ENCODE measurements around the gene CABYR. TPM values are rescaled to one million over a fixed set of nuclear protein-coding genes. Genes with fewer than 3 reads are reported as not detected.

CABYR gene
- 10.1 to 15.5 TPM (median 11.7 TPM) in 5 replicates for total RNA-seq (2022; extraction: Qiagen RNA extraction; ENCODE audit: low read depth)

DNA sequence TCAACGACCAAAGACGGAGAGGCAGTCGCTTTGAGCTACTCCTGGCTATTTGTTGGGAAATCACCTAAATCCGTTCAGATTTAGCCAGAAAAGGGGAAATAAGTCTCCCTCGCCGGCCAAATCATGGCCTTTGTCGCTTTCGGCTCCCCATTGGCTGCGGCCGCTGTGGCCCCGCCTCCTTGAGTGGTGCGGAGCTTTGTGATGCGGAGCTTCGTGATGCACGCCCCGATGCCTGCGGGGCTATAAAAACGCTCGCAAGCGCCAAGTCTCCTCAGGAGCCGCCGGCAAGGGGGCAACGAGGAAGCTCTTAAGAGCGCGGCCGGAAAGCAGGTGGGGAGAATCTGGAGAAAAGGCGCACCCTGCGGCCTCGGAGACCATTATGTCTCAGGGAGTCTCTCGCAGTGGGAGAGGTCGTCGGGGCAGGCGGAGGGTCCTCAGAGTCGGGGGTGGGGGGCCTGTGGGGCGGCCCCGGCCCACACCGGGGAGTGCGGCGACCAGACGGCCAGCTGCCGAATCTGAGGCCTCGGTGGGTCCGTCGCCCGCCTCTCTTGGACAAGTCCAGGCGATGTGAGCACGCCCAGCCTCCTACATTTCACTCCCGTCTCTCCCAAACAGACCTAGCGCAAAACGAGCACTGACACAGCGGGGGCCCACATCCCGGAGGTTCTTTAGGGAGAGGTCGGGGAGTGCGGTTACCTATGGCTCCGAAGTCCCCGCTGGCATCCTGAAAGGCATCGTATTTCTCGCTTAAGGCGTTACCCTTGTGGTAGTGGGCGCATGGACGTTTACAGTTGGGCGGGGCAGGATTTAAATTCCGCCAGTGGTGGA, at the start of gene CABYR:
Gene CABYR, plus strand, starts transcription at position 274 of the 828 bp plus-strand sequence. CDS start 4,053 bp downstream, outside the sequence.

Other genes starting within 250 kb of the CABYR start
- 10.6 to 12.8 TPM (median 11.5 TPM) in 5 replicates for gene TTC39C, start 124.3 kb upstream of the CABYR start, total RNA-seq (2022; extraction: Qiagen RNA extraction; ENCODE audit: low read depth)